Ascending aorta (tissue), 2 donors: ENCODE data around the gene ZMIZ1. TPM values are rescaled to one million over a fixed set of nuclear protein-coding genes. Genes with fewer than 3 reads are reported as not detected.

Source experiments
- DNase-seq, 2 donors: peaks; one replicate each; pipeline ENCODE4 v3.0.0-alpha.2; 2019; ENCODE audit warnings: low spot score in 2 of 2
- H3K27ac ChIP-seq, 2 donors: fragments of 200-600 bp; sonication (generic); one replicate each; pipeline ENCODE4 v1.5.1; 2016 to 2017; ENCODE audit warnings: mild to moderate bottlenecking in 1 of 2
- H3K27me3 ChIP-seq: fragments of 200-600 bp; sonication (generic); one replicate; pipeline ENCODE4 v1.5.1; 2017
- H3K36me3 ChIP-seq, 2 donors: fragments of 200-600 bp; sonication (generic); one replicate each; pipeline ENCODE4 v1.5.1; 2016
- H3K4me1 ChIP-seq, 2 donors: fragments of 200-600 bp; sonication (generic); one replicate each; pipeline ENCODE4 v1.5.1; 2016 to 2017; ENCODE audit warnings: mild to moderate bottlenecking in 1 of 2
- H3K4me3 ChIP-seq, 2 donors: fragments of 200-600 bp; sonication (generic); one replicate each; pipeline ENCODE4 v1.5.1; 2016 to 2017; ENCODE audit warnings: mild to moderate bottlenecking in 1 of 2
- H3K9me3 ChIP-seq, 2 donors: fragments of 200-600 bp; sonication (generic); one replicate each; pipeline ENCODE4 v1.5.1; 2016
- intact Hi-C: fragments of 100-400 bp; cut with DNase I; formaldehyde crosslinking; loops from one replicate; pipeline ENCODE4 v1.15.1; 2023
- total RNA-seq: library from RNA; depleted of rRNA; stranded (reverse); fragments of >200 nt; gene quantifications from one replicate; pipeline ENCODE4 v1.1.0, GENCODE V29; 2016
- TF ChIP-seq, protein P1 (sequence below), 3 experiments: fragments of 200-600 bp in 2 of 3; fragments of 450-650 bp in 1 of 3; sonication (generic) in 2 of 3; IDR thresholded peaks; one replicate each; pipeline ENCODE4 v1.5.1; 2016 to 2019; ENCODE audit warnings: antibody characterized with exemption in 3 of 3, mild to moderate bottlenecking in 1 of 3, moderate library complexity in 1 of 3

Gene ZMIZ1
- total RNA-seq, 1 donor from 2014 or later, result 96.2 TPM

- Histone ChIP-seq H3K27ac (peak overlapping the region; percentile 30 to 61), H3K4me3 (no peak overlapping the region), H3K36me3 (peaks cover 9 to 24% of the 10 kb centered on the region in 2 donors), H3K4me1 (peaks cover 0 to 9% of the 10 kb centered on the region in 2 donors), H3K9me3 (no peaks in the 10 kb centered on the region), H3K27me3 (no peaks in the 10 kb centered on the region)
- TF ChIP-seq, protein P1, sequence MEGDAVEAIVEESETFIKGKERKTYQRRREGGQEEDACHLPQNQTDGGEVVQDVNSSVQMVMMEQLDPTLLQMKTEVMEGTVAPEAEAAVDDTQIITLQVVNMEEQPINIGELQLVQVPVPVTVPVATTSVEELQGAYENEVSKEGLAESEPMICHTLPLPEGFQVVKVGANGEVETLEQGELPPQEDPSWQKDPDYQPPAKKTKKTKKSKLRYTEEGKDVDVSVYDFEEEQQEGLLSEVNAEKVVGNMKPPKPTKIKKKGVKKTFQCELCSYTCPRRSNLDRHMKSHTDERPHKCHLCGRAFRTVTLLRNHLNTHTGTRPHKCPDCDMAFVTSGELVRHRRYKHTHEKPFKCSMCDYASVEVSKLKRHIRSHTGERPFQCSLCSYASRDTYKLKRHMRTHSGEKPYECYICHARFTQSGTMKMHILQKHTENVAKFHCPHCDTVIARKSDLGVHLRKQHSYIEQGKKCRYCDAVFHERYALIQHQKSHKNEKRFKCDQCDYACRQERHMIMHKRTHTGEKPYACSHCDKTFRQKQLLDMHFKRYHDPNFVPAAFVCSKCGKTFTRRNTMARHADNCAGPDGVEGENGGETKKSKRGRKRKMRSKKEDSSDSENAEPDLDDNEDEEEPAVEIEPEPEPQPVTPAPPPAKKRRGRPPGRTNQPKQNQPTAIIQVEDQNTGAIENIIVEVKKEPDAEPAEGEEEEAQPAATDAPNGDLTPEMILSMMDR (IDR thresholded peaks at IDR 0.05), result no peak
- DNase-seq, result no peak
- intact Hi-C loops, result no loop called here
Measured at GRCh38 chr10:79285315-79286197, 216.8 kb downstream of the ZMIZ1 start.

GRCh38 chr10:79286318-79286951 lies 217.7 kb downstream of the ZMIZ1 start:
- Histone ChIP-seq H3K36me3 (peaks cover 18 to 29% of the 10 kb centered on the region in 2 donors), H3K27me3 (no peaks in the 10 kb centered on the region), H3K4me1 (peaks cover 0 to 9% of the 10 kb centered on the region in 2 donors), H3K27ac (peak overlapping the region; percentile 61), H3K9me3 (no peaks in the 10 kb centered on the region), H3K4me3 (no peak overlapping the region)
- TF ChIP-seq, protein P1 (IDR thresholded peaks at IDR 0.05), result no peak
- DNase-seq, result peak; percentile 71 to 88
- intact Hi-C loops, result no loop called here

GRCh38 chr10:79287973-79288723 lies 219.4 kb downstream of the ZMIZ1 start:
- no peak overlapping the region for H3K4me3 ChIP-seq
- H3K4me1 ChIP-seq, result peaks cover 0 to 9% of the 10 kb centered on the region in 2 donors
- intact Hi-C loops, result no loop called here
- H3K36me3 ChIP-seq, result peaks cover 17 to 32% of the 10 kb centered on the region in 2 donors
- no peaks in the 10 kb centered on the region for H3K9me3 ChIP-seq
- H3K27ac ChIP-seq, result no peak overlapping the region
- no peaks in the 10 kb centered on the region for H3K27me3 ChIP-seq
- TF ChIP-seq, protein P1 (IDR thresholded peaks at IDR 0.05), result no peak
- no peak for DNase-seq

GRCh38 chr10:79289801-79290200 lies 221.0 kb downstream of the ZMIZ1 start:
- intact Hi-C loops, result no loop called here

More at GRCh38 chr10:79289801-79290200, 221.0 kb downstream of the ZMIZ1 start:
- Histone ChIP-seq H3K27ac (no peak overlapping the region), H3K27me3 (no peaks in the 10 kb centered on the region), H3K4me3 (no peak overlapping the region), H3K9me3 (no peaks in the 10 kb centered on the region), H3K36me3 (peaks cover 22 to 48% of the 10 kb centered on the region in 2 donors), H3K4me1 (peaks cover 0 to 9% of the 10 kb centered on the region in 2 donors)
- TF ChIP-seq, protein P1 (IDR thresholded peaks at IDR 0.05), result no peak
- DNase-seq, result no peak
